CD4-positive, alpha-beta T cell treated with Interleukin-6 at 100 ng/mL for 8 hours (primary cell): ENCODE data around the gene NMT2.

Source experiments
- DNase-seq: peaks from one replicate; pipeline ENCODE4 v3.0.0-alpha.2; 2020; ENCODE audit warnings: mixed read lengths, low spot score

The NMT2 gene

GRCh38 chr10:15092855-15093408 is 75.6 kb downstream of the NMT2 start:
- DNase-seq = no peak

DNA sequence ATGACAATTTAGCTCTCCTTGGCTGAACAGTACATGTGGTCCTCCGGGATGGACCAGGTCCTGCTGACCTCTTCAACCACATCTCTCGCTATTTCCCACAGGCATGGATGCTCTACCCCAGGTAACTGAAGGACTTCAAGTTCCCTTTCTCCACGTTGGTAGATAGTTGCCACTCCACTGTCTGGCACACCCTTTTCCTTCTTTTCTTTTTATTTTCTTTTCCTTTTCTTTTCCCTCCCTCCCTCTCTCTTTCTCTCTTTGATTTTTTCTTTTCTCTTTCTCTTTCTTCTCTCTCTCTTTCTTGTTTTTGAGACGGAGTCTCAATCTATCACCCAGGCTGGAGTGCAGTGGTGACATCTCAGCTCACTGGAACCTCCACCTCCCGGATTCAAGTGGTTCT is 77.1 kb downstream of the NMT2 start:
- no peak for DNase-seq

DNA sequence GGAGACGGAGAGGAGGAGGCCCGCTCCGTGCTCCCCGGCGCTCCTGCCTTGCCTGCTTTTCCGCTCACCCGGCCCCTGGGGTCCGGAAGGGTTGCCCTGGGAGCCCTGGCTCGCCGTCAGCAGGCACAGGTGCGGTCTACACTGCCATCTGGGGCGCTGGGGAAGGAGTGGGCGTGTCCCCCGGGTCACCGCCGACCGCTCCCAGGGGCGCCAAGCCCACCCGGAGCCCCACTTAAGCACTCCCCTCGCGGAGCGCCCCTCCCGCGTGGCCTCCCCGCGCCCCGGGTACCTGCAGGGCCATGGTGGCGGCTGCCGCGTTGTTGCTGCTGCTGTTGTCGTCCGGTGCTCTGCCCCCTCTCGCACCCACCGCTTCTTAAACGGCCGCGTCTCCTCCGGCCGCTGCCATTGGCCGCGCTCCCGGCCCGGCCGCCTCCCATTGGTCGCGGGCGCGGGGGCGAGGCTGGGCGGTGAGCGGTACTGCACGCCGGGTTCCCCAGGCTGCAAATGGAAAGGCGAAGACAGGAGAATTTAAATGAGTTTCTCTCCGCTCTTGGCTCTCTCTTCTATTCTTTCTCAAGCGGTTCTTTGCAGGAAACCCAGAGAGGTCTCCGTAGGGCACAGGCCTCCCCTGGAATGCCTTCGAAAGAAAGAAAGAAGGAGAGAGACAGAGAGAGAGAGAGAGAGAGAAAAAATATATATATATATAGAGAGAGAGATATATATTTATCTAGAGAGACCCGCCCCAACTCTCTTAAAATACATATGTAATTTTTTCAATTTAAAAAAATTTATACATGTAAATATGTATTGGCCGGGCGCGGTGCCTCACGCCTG is 79.8 kb downstream of the NMT2 start, which contains the start of gene ACBD7:
ACBD7 (minus strand) TSS at position 349 of the 834 bp plus-strand sequence; CDS start at position 301, 48 bp downstream.
- peak; percentile 71 for DNase-seq

DNA sequence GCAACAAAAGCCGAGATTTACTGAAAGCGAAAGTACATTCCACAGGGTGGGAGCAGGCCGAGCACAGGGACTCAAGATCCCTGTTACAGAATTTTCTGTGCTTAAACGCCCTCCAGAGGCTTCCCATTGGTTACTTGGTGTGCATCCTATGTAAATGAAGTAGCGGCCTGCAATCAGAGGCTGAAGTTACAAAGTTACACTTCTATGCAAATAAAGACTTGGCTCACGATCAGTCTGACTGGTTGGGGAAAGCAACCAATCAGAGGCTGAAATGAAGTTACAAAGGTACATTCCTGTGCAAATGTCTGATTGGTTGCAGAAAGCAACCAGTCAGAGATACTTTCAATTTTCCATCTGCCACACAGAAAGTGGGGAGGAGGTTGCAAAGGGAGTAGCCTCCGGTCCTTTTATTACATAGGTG is 84.0 kb downstream of the NMT2 start:
- peak; percentile 34 for DNase-seq

GRCh38 chr10:15083674-15084501 is 84.6 kb downstream of the NMT2 start:
- no peak for DNase-seq

GRCh38 chr10:15075421-15075820 is 93.1 kb downstream of the NMT2 start:
- DNase-seq = no peak

GRCh38 chr10:15072358-15072757 is 96.1 kb downstream of the NMT2 start:
- DNase-seq = no peak

DNA sequence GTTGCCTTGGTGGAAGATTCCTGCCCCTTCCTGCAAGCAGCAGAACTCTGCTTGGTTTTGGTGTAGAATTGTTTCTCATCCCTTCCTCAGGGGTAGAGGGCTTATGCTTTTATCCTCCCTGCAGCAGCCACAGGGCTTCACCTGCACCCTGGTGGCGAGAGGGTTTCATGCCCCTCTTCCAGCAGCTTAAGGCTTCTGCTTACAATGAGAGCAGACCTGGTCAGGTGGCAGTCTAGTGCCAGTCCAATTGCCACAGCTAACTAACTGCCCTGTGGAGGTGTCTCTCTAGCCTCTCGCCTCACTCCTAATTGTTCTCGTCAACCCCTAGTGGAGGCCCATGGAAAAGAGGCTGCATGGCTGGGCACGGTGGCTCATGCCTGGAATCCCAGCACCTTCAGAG is 99.3 kb downstream of the NMT2 start:
- DNase-seq = no peak

DNA sequence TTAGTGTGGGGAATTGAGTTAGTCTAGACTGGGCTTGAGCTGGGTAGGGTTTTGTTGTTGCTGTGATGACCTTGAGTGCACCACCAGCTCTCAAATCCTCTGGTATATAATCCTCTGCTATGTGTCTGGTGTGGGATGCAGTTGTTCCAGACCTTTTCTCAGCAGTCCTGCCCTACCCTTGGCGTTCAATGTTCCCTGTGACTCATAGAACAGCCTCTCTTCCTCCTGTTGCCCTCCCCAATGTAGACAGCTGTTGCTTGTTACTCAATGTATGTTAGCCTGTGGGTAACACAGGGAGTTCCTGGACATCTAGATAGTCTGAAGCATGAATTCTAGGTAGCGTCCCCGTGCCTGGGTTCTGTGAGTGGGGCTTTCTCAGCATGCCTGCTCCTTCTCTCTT is 99.7 kb downstream of the NMT2 start:
- DNase-seq = no peak

GRCh38 chr10:15067154-15067553 is 101.3 kb downstream of the NMT2 start:
- DNase-seq = no peak

DNA sequence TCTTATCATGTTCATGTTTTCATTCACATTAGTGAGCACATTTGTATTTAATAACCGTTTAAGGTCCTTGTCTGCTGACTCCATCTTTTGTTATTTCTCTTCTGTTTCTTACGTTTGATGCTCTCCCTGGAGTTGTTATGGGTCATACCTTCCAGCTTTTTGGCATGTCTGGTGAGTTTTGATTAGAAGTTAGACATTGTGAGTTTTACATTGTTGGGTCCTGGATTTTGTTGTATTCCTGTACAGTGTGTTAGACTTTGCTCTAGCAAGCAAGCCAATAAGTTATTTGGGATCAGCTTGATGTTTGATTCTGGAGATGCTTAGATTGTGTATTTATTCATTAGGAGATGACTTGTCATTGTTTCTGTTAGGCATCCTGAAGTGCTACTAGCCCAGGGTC is 107.9 kb downstream of the NMT2 start:
- no peak for DNase-seq

DNA sequence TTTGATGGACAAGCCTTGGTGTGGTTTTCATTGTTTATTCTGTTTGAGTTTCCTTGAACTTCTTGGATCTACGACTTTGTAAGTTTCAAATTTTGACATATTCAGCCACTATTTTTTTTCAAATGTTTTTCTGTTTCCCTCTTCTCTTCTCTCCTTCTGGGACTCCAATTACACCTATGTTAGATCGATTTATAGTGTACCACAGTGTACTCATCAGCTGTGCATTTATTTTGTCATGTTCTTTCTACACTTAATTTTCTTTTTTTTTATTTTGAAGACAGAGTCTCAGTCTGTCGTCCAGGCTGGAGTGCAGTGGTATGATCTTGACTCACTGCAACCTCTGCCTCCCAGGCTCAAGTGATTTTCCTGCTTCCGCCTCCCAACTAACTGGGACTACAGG is 108.6 kb downstream of the NMT2 start:
- no peak for DNase-seq

DNA sequence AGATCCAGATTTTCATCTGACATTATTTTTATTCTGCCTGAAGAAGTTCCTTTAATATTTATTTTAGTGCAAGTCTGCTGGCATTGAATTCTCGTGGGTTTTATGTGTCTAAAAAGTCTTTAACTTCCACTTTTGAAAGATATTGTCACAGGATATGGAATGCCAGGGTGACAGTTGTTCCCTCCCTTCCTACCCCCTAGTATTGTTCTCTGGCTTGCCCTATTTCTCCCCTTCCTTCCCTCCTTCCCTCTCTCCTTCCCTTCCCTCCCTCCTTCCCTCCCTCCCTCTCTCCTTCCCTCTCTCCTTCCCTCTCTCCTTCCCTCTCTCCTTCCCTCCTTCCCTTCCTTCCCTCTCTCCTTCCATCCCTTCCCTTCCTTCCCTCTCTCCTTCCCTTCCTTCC is 109.8 kb downstream of the NMT2 start:
- DNase-seq = no peak
